HUES64 (cell line): ENCODE measurements around the gene SYCE3.

Source experiments
- H3K27ac ChIP-seq: 2 replicates; pipeline ENCODE4 v1.7.0; 2013; ENCODE audit warnings: low read depth, low read length, inconsistent platforms
- H3K27me3 ChIP-seq: 2 replicates; pipeline ENCODE4 v1.6.1; 2013; ENCODE audit warnings: mild to moderate bottlenecking, low read length; ENCODE audit not compliant: insufficient read depth
- H3K36me3 ChIP-seq: 2 replicates; pipeline ENCODE4 v1.6.1; 2013; ENCODE audit warnings: mild to moderate bottlenecking, low read length; ENCODE audit not compliant: insufficient read depth
- H3K4me1 ChIP-seq: 2 replicates; pipeline ENCODE4 v1.6.1; 2013; ENCODE audit warnings: mild to moderate bottlenecking, low read length, moderate library complexity; ENCODE audit not compliant: insufficient read depth
- H3K4me3 ChIP-seq: 2 replicates; pipeline ENCODE4 v1.5.1; 2013; ENCODE audit warnings: mild to moderate bottlenecking, low read length, moderate library complexity
- H3K9ac ChIP-seq: 2 replicates; pipeline ENCODE4 v1.6.1; 2013; ENCODE audit warnings: mild to moderate bottlenecking, low read depth, low read length
- H3K9me3 ChIP-seq: 2 replicates; pipeline ENCODE4 v1.6.1; 2013; ENCODE audit warnings: low read depth, low read length; ENCODE audit not compliant: insufficient read depth
- WGBS: fragments of 150-250, 120-280 bp; methylation state at CpG from one replicate; pipeline ENCODE4 v1.1.7; 2013; ENCODE audit warnings: missing lambda C conversion rate; 5-methylcytosine and 5-hydroxymethylcytosine counted together

The SYCE3 gene

DNA sequence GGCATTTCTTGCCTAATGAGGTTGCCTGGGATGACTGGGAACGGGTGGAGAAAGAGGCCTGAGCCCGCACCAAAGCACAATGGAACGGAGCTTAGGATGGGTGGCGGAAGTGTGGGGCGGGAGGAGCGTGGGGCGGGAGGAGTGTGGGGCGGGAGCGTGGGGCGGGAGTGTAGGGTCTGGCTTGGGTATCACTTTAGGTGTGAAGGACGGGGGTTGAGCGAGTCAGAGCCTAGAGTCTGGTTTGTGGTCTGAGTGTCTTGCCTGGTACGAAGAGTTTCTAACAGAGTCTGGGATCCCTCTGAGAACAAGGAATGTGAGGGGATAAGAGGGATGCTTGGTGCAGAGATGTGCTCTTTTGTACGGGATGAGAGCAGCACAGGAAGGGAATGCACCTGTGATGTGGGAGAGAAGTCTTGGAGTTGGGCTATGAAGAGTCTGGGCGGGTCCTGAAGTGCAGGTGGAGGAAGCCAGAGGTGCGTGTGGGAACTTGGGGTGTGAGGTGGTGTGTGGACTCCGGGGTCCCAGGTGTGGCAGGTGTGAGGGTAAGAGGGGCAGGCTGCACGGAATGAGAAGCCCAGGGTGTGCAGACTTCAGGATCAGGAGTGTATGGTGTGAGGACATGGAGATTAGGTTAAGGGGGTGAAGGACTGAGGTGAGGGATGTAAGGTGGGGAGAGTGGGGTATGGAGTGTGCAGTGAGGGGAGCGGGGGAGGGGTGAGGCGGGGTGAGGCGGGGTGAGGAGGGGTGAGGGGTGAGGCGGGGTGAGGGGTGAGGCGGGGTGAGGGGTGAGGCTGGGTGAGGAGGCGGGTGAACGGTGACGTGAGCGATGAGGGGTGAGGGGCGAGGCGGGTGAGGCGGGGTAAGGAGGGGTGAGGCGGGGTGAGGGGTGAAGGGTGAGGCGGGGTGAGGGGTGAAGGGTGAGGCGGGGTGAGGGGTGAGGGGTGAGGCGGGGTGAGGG, 1.0 kb downstream of the SYCE3 start:
- no peak overlapping the region for H3K27ac ChIP-seq
- WGBS = 75% methylated on average over 20 of the region's 34 CpGs
- no peaks in the 10 kb centered on the region for H3K9me3 ChIP-seq
- H3K4me3 ChIP-seq = no peak overlapping the region
- H3K9ac ChIP-seq = no peak overlapping the region
- no peaks in the 10 kb centered on the region for H3K36me3 ChIP-seq
- no peaks in the 10 kb centered on the region for H3K4me1 ChIP-seq
- H3K27me3 ChIP-seq = peaks cover 21% of the 10 kb centered on the region

DNA sequence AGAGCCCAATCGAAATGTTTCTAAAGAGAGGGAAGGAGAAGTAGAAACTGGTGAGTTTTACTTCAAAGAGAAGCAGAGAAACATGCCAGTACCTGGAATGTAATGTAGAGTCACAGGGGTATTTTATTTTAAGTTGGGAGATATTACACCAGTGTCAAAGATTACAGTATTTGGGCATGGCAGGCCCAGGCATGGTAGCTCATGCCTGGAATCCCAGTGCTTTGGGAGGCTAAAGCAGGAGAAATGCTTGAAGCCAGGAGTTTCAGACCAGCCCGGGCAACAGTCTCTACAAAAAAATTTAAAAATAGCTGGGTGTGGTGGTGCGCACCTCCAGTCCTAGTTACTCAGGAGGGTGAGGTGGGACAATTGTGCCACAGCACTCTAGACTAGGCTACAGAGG, 2.7 kb downstream of the SYCE3 start:
- 92% methylated on average over 3 of the region's 3 CpGs for WGBS
- Histone ChIP-seq H3K4me3 (no peak overlapping the region), H3K27me3 (peaks cover 20% of the 10 kb centered on the region), H3K9me3 (no peaks in the 10 kb centered on the region), H3K36me3 (no peaks in the 10 kb centered on the region), H3K4me1 (peaks cover 5% of the 10 kb centered on the region; the same call in 1 of the 2 replicates), H3K27ac (no peak overlapping the region), H3K9ac (no peak overlapping the region)

DNA sequence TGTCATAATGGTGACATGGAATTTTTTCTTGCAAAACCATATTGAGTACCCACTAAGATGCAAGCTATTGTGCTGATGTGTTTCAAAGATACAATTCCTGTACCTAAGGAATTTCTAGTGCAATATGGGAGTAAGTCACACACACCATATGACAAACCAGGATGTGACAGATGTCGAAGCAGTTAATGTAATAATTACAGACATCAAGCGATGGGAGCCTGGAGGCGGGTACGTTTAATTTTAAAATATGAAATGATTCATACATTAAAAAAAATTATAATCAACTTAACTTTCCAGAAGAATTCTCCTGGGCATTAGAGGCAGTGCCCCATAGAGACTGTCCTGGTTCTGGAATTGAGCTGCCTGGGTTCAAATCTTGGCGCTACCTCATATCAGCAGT, 6.0 kb downstream of the SYCE3 start:
- WGBS = 95% methylated on average over 1 of the region's 5 CpGs
- Histone ChIP-seq H3K4me3 (no peak overlapping the region), H3K4me1 (peaks cover 5% of the 10 kb centered on the region; the same call in 1 of the 2 replicates), H3K27me3 (no peaks in the 10 kb centered on the region; the same call in 1 of the 2 replicates), H3K27ac (no peak overlapping the region), H3K36me3 (no peaks in the 10 kb centered on the region), H3K9ac (no peak overlapping the region), H3K9me3 (no peaks in the 10 kb centered on the region)

DNA sequence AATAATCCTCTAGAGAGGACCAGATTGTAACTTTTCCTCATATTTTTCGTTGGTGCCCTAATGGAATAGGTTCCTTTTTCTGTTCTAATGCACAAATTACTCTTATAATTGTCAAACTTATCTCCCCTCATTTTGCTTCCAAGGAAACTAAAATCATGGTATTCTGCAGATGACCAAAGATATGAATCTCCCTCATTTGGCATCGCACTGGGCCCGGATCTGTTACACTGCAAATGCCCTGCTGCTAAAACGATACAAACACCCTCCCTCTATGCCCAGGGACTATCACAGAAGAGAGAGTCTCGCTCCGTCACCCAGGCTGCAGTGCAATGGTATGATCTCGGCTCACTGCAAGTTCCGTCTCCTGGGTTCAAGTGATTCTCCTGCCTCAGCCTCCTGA, 9.4 kb downstream of the SYCE3 start:
- Histone ChIP-seq H3K9ac (no peak overlapping the region), H3K36me3 (no peaks in the 10 kb centered on the region), H3K4me3 (no peak overlapping the region), H3K27me3 (no peaks in the 10 kb centered on the region; the same call in 1 of the 2 replicates), H3K27ac (no peak overlapping the region), H3K9me3 (no peaks in the 10 kb centered on the region), H3K4me1 (peaks cover 5% of the 10 kb centered on the region; the same call in 1 of the 2 replicates)
- WGBS = 94% methylated on average over 8 of the region's 8 CpGs

DNA sequence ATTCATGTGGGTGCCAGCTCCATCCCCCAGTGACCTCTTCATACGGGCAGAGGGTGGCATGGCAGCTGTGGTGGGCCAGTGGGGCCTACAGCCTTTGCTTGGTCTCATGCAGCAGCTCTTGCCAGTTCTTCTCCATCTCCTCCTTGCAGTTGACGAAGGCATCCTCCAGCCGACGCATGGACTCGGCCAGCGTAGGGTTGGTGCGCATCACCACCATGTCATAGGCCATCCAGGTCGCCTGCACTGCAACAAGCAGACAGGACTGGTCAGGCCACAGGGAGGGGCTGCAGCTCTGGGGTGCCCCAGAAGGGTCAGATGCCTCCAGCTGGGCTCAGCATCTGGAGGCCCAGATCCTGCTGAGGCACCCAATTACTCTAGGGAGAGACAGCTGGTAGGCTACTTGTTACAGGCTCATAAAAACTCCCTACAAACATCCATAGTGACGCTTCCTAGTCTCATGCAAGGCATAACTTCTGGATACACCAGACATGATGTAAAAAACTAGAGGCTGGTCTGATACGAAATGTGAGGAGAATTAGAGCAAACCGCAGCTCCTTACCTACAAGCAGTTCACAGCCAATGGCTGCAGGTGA, 11.5 kb downstream of the SYCE3 start:
- Histone ChIP-seq H3K9ac (no peak overlapping the region), H3K4me1 (peaks cover 5% of the 10 kb centered on the region; the same call in 1 of the 2 replicates), H3K9me3 (no peaks in the 10 kb centered on the region), H3K4me3 (no peak overlapping the region), H3K27me3 (no peaks in the 10 kb centered on the region; the same call in 1 of the 2 replicates), H3K36me3 (no peaks in the 10 kb centered on the region), H3K27ac (no peak overlapping the region)
- WGBS = 95% methylated on average over 11 of the region's 11 CpGs

DNA sequence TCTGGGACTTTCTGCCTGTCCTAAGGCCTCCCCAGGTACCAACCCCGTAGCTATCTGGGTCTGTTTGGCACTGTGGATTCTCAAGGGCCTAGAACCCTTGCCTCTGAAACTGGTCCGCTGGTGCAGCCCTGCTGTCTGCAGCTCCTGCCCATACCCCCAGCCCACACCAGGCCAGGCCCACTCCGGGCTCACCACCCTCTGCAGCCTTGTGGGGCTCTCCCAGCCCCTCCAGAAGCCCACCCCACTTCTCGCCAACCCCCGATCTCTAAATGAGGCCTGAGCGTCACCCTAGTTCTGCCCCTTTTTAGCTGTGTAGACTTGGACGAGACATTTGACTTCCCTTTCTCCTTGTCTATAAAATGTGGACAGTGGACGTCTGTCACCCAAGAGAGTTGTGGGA, 12.3 kb downstream of the SYCE3 start:
- Histone ChIP-seq H3K9me3 (no peaks in the 10 kb centered on the region), H3K27ac (no peak overlapping the region), H3K4me1 (peaks cover 3% of the 10 kb centered on the region; the same call in 1 of the 2 replicates), H3K9ac (no peak overlapping the region), H3K4me3 (no peak overlapping the region), H3K36me3 (no peaks in the 10 kb centered on the region), H3K27me3 (peaks cover 1% of the 10 kb centered on the region; the same call in 1 of the 2 replicates)
- WGBS = 93% methylated on average over 8 of the region's 8 CpGs

DNA sequence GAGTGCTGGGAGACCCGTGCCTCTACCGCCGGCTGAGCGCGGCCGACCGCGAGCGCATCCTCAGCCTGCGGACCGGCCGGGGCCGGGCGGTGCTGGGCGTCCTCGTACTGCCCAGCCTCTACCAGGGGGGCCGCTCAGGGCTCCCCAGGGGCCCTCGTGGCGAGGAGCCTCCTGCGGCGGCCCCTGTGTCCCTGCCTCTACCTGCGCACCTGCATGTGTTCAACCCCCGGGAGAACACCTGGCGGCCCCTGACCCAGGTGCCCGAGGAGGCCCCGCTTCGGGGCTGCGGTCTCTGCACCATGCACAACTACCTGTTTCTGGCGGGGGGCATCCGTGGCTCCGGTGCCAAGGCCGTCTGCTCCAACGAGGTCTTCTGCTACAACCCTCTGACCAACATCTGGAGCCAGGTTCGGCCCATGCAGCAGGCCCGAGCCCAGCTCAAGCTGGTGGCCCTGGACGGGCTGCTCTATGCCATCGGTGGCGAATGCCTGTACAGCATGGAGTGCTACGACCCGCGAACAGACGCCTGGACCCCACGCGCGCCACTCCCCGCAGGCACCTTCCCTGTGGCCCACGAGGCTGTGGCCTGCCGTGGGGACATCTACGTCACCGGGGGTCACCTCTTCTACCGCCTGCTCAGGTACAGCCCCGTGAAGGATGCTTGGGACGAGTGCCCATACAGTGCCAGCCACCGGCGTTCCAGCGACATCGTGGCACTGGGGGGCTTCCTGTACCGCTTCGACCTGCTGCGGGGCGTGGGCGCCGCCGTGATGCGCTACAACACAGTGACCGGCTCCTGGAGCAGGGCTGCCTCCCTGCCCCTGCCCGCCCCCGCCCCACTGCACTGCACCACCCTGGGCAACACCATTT, 13.6 kb downstream of the SYCE3 start:
- H3K9me3 ChIP-seq = no peaks in the 10 kb centered on the region
- peaks cover 12% of the 10 kb centered on the region for H3K27me3 ChIP-seq
- no peaks in the 10 kb centered on the region for H3K4me1 ChIP-seq
- no peaks in the 10 kb centered on the region for H3K36me3 ChIP-seq
- 95% methylated on average over 68 of the region's 68 CpGs for WGBS
- H3K9ac ChIP-seq = no peak overlapping the region
- no peak overlapping the region for H3K4me3 ChIP-seq
- no peak overlapping the region for H3K27ac ChIP-seq

DNA sequence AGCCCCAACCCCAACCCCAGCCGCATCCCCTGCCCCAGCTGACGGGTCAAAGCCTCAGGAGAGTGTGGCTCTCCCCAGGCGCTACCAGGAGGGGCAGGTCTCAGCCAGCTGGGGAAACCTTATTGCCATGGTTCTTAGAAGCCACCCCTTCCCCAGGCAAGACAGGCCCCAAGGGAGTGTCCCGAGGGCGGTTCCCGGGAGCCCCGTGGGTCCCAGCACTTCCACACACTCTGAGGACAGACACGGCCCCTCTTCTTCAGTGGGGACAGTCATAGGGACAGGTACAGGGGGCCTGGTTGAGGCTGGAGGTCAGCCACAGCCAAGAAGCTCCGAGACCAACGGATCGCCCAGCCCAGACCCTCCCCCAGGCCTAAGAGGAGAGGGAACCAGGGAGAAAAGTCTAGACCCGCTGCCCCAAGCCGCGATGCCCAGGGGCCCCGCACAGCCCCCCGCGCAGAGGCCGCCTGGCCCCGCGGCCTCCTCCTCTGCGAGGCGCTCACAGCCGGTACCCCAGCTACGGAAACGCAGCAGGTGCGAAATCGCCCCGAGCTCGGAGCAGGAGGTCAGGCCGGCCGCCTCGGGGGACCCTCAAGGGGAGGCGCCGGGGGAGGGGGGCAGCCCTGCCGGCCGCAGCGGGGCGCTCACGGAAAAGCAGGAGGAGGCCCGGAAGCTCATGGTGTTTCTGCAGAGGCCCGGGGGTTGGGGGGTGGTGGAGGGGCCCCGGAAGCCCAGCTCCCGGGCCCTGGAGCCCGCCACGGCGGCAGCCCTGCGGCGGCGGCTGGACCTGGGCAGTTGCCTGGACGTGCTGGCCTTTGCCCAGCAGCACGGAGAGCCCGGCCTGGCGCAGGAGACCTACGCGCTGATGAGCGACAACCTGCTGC, 14.4 kb downstream of the SYCE3 start:
- Histone ChIP-seq H3K27ac (no peak overlapping the region), H3K9me3 (no peaks in the 10 kb centered on the region), H3K4me3 (no peak overlapping the region), H3K27me3 (peaks cover 19% of the 10 kb centered on the region), H3K9ac (no peak overlapping the region), H3K4me1 (no peaks in the 10 kb centered on the region), H3K36me3 (no peaks in the 10 kb centered on the region)
- WGBS = 94% methylated on average over 56 of the region's 56 CpGs

DNA sequence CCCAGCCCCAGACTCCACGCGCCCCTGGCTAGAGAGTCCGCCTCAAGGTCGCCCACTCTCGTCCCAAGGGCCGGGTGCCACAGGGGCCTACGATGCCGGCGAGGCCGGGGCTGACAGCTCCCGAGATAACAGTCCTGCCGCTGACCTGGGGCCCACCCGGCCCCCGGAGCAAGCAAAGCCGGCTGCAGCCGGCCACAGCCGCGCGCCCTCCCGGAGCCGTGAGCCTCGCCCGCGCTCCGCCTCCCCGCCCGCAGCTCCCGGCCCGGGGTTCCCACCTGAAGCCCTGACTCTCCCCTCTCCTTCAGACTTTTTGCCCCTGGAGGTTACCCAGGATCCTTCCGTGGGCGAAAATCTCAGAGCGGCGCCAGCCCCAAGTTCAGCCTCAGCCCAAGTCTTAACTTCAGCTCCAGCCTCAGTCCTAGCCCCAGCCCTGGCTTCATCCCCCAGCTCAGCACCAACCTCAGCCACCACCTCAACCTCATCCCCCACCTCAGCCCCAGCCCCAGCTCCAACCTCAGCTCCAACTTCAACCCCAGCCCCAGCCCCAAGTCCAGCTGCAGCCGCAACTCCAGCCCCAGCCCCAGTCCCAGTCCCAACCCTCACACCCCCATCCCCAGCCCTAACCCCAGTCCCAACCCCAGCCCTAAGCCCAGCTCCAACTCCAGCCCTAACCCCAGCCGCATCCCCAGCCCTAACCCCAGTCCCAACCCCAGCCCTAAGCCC, 15.3 kb downstream of the SYCE3 start:
- H3K4me3 ChIP-seq = no peak overlapping the region
- no peaks in the 10 kb centered on the region for H3K36me3 ChIP-seq
- no peaks in the 10 kb centered on the region for H3K4me1 ChIP-seq
- WGBS = 94% methylated on average over 35 of the region's 35 CpGs
- peaks cover 21% of the 10 kb centered on the region for H3K27me3 ChIP-seq
- H3K9me3 ChIP-seq = no peaks in the 10 kb centered on the region
- no peak overlapping the region for H3K27ac ChIP-seq
- H3K9ac ChIP-seq = no peak overlapping the region
